NCI-H146 treated with DMSO at 0.1 percent for 48 hours (cell line): Measurements from ENCODE around the gene LCE3E.

ENCODE experiments used
- DNase-seq: peaks from one replicate; lab custom pipeline; 2025; ENCODE audit not compliant: unreplicated experiment; lab: John Stamatoyannopoulos, UW

The LCE3E gene

DNA sequence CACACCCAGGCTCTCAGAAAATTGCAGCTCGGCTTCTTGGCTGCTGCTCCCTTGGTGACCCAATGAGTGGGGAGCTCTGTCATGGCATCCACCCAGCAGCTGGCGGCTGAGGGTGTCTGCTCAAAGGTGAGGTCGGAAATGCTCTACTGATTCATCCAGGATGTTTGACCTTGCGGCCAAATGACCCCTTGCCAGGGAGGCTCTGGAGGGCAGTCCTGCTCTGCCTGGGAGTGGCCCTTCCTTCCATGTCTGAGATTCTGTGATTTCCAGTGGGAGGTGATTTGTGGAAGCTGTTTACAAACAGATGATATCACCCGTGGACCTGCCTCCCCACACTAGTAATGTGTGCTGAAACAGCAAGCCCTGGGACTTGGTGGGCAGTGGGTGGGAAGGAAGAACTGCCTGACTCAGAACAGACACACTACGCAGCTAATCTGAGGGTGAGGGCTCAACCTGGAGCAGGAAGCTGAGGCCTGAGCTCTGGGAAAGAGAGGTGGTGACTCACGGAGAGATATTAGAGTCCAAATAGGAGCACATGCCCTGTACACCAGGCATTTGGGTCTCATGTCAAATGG is 49.3 kb downstream of the LCE3E start:
- DNase-seq, result no peak

DNA sequence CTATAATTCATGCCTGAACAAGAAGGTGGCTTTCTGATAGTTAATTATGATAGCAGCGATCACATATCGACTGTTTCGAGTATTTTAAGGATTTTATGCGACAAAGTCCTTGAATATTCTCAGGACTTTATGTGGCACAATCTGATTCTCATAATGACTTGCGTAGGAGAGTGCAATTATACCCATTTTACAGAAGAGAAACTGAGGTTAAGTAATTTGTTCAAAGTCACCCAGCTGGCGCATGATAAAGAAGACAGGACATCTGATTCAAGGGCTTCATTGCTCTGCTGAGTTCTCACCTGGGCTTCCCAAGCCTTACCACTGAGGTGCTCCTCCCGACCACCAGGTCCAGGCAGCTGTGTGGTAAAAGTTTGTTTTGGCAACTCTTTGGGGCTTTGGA is 50.5 kb downstream of the LCE3E start:
- no peak for DNase-seq
